Karpas-422 (cell line): Measurements from ENCODE around the gene SH2D3A. TPM values are rescaled to one million over a fixed set of nuclear protein-coding genes. Genes with fewer than 3 reads are reported as not detected.
A peak's percentile ranks its signal among the peaks of the same experiment; 100 is the strongest.
"Not testable (repeated sequence)": the region's sequence is repeated elsewhere in the genome, so short reads cannot be mapped to it uniquely, and the experiment has no call there.

Source experiments
- DNase-seq: peaks from one replicate; pipeline ENCODE4 v3.0.0-alpha.2; 2015
- H2AFZ ChIP-seq: fragments of 200-600 bp; sonication (generic); 2 replicates; pipeline ENCODE4 v1.6.1; 2014; ENCODE audit warnings: antibody characterized with exemption, low read length, mixed read lengths
- H3K27ac ChIP-seq: fragments of 200-600 bp; sonication (generic); 2 replicates; pipeline ENCODE4 v1.5.1; 2014; ENCODE audit warnings: mild to moderate bottlenecking, low read length, moderate library complexity
- H3K27me3 ChIP-seq: fragments of 200-600 bp; sonication (generic); 2 replicates; pipeline ENCODE4 v1.6.1; 2014; ENCODE audit warnings: low read length, mixed read lengths
- H3K36me3 ChIP-seq: fragments of 200-600 bp; sonication (generic); 2 replicates; pipeline ENCODE4 v1.6.1; 2014; ENCODE audit warnings: low read length, mixed read lengths; ENCODE audit not compliant: insufficient read depth
- H3K4me1 ChIP-seq: fragments of 200-600 bp; sonication (generic); 2 replicates; pipeline ENCODE4 v1.6.1; 2014; ENCODE audit warnings: mild to moderate bottlenecking, low read length, mixed read lengths
- H3K4me2 ChIP-seq: fragments of 200-600 bp; sonication (generic); 2 replicates; pipeline ENCODE4 v1.6.1; 2014; ENCODE audit warnings: low read length, low read depth, mild to moderate bottlenecking; ENCODE audit not compliant: poor library complexity, severe bottlenecking
- H3K4me3 ChIP-seq: fragments of 200-600 bp; sonication (generic); 2 replicates; pipeline ENCODE4 v1.5.1; 2014; ENCODE audit warnings: mild to moderate bottlenecking, antibody characterized with exemption, low read length, mixed read lengths
- H3K79me2 ChIP-seq: fragments of 200-600 bp; sonication (generic); 2 replicates; pipeline ENCODE4 v1.6.1; 2014; ENCODE audit warnings: mild to moderate bottlenecking, low read length, mixed read lengths
- H3K9ac ChIP-seq: fragments of 200-600 bp; sonication (generic); 2 replicates; pipeline ENCODE4 v1.6.0; 2014; ENCODE audit warnings: low read length
- H3K9me2 ChIP-seq: fragments of 200-600 bp; sonication (generic), shearing (Covaris generic); replicated peaks from 2 replicates; pipeline ENCODE4 v1.6.0; 2014; ENCODE audit warnings: mild to moderate bottlenecking, low read length, moderate library complexity; ENCODE audit not compliant: insufficient read depth
- H3K9me3 ChIP-seq: fragments of 300-700, 200-600 bp; sonication (generic); 2 replicates; pipeline ENCODE4 v1.6.1; 2014; ENCODE audit warnings: low read length, mixed read lengths
- H4K20me1 ChIP-seq: fragments of 200-600 bp; sonication (generic); 2 replicates; pipeline ENCODE4 v1.6.1; 2014; ENCODE audit warnings: mild to moderate bottlenecking, antibody characterized with exemption, low read length, low read depth; ENCODE audit not compliant: insufficient read depth
- total RNA-seq: library from RNA; depleted of rRNA; stranded (reverse); fragments of >200 nt; shearing (Covaris generic); gene quantifications from 2 replicates; pipeline ENCODE4 v1.2.3, GENCODE V29; 2014; ENCODE audit warnings: low replicate concordance

The SH2D3A gene
- total RNA-seq, 1 experiment from 2014 or later = 3.3 TPM

DNA sequence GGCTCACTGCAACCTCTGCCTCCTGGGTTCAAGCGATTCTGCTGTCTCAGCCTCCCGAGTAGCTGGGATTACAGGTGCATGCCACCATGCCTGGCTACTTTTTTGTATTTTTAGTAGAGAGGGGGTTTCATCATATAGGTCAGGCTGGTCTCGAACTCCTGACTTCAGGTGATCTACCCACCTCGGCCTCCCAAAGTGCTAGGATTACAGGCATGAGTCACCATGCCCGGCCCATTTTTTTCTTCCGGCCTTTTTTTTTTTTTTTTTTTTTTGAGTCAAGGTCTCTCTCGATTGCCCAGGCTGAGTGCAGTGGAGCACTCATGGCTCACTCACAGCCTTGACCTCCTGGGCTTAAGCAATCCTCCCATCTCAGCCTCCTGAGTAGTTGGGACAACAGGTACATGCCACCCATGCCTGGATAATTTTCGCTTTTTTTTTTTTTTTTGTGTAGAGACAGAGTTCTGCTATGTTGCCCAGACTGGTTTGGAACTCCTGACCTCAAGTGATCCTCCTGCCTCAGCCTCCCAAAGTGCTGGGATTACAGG lies 4.9 kb downstream of the SH2D3A start:
- H3K9me3 ChIP-seq, H3K79me2 ChIP-seq, H3K9me2 ChIP-seq, H3K4me3 ChIP-seq, H3K4me2 ChIP-seq, H4K20me1 ChIP-seq, H3K27me3 ChIP-seq, DNase-seq, H3K27ac ChIP-seq, H3K9ac ChIP-seq, H2AFZ ChIP-seq, H3K36me3 ChIP-seq: not testable (repeated sequence)
- H3K4me1 ChIP-seq = peaks cover 17% of the 10 kb centered on the region

DNA sequence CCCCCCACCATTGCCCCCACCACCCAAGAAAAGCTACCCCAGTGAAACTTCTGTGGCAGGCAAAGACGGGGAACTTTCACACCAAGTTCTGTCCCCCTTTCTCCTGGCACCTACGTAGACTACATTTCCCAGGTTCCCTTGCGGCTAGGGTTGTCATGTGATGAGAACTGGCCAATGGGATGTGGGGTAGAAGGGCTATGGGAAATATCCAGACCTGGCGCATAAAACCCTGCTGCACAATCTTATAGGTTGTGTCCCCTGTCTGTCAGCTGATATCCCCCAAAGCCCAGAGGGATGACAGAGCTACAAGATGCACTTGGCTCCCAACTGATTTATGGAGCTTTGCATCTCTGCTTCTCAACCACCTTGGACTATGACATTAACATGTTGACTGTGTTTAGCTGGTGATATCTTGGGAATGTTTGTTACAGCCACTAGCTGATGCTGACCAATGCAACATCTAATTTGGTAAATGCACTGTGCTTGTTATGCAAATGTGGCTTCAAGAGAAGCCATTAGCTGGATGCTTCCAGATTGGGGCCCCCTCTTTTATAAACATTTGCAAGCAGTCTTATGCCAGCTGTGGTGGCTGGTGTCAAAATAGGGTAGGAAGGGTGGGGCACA lies 6.1 kb downstream of the SH2D3A start:
- no peaks in the 10 kb centered on the region for H3K36me3 ChIP-seq
- no peaks in the 10 kb centered on the region for H3K79me2 ChIP-seq
- no peak overlapping the region for H3K9ac ChIP-seq
- H3K9me2 ChIP-seq = no peaks in the 10 kb centered on the region
- no peak overlapping the region for H3K4me2 ChIP-seq
- H3K4me1 ChIP-seq = peaks cover 6% of the 10 kb centered on the region
- H4K20me1 ChIP-seq = no peaks in the 10 kb centered on the region
- peak overlapping the region; percentile 10; the same call in 1 of the 2 replicates for H2AFZ ChIP-seq
- no peak overlapping the region for H3K4me3 ChIP-seq
- peak; percentile 87 for DNase-seq
- no peaks in the 10 kb centered on the region for H3K9me3 ChIP-seq
- H3K27me3 ChIP-seq = no peaks in the 10 kb centered on the region
- H3K27ac ChIP-seq = no peak overlapping the region

DNA sequence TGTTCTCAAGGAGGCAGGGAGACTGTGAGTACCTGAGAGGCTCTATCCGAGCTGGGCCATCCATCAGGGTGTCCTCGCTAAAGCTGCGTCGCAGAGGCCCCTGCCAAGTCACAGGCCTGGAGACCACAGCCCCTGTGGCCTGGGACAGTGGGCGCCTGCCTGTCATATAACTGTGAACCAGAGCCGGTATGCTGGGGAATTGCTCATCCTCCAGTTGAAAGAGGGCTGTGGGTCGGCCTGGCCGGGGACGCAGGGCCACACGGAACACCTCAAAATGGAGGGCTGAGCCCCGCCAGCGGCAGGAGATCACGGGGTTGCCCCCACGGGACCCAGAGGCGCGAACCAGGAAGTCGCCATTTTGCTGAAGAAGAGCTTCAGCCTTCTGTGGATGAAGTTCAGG lies 6.6 kb downstream of the SH2D3A start:
- Histone ChIP-seq H3K79me2 (no peaks in the 10 kb centered on the region), H3K36me3 (no peaks in the 10 kb centered on the region), H3K4me1 (0 out of 2 replicates have a peak, but pooled peaks cover under 1% of the 10 kb centered on the region), H3K27ac (no peak overlapping the region), H3K9me3 (no peaks in the 10 kb centered on the region), H3K4me2 (no peak overlapping the region), H3K27me3 (no peaks in the 10 kb centered on the region), H4K20me1 (no peaks in the 10 kb centered on the region), H3K9me2 (no peaks in the 10 kb centered on the region), H3K9ac (no peak overlapping the region), H2AFZ (peak overlapping the region; percentile 10; the same call in 1 of the 2 replicates), H3K4me3 (no peak overlapping the region)
- no peak for DNase-seq

DNA sequence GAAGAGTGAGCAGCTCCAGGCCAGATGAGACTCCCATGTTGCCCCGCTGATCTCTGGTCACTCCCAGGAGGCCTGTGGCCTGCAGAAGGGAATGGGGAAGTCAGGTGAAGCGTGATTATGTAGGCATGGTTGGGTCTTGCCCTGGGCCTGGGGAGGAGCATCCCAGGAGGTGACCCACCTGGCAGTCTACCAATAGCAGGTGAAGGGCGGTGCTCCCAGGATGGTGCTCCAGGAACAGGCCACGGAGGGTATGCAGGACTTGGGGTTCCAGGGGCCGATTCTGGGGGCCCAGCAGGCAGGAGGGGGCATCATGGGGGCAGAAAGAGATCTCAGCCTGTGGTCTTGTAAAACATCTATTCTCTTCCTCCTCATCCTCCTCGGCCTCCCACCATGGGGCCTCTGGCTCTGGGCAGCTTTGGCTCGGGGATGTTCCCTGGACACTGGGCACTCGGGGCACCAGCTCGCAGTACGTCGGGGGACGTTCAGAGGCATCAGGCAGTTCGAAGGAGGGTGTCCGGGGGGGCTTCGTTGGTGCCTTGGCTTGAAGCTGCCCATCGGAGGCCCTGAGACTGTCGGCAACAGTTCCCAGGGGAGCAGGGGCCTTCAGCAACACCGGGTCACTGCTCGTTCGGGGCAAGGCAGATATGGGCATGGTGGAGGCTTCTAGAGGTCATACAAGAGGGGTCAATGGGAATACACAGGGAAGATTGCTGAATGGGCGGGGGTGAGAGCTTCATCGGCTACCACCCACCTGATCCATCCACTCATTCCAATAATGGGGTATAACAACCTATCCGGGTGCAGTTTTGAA lies 12.4 kb downstream of the SH2D3A start:
- no peaks in the 10 kb centered on the region for H3K79me2 ChIP-seq
- H3K9me2 ChIP-seq = no peaks in the 10 kb centered on the region
- H3K4me1 ChIP-seq = peaks cover 6% of the 10 kb centered on the region
- H3K4me2 ChIP-seq = no peak overlapping the region
- no peak overlapping the region for H3K27ac ChIP-seq
- no peak overlapping the region for H3K4me3 ChIP-seq
- H2AFZ ChIP-seq = no peak overlapping the region
- no peaks in the 10 kb centered on the region for H3K36me3 ChIP-seq
- no peaks in the 10 kb centered on the region for H4K20me1 ChIP-seq
- H3K27me3 ChIP-seq = no peaks in the 10 kb centered on the region
- no peak for DNase-seq
- H3K9ac ChIP-seq = no peak overlapping the region
- H3K9me3 ChIP-seq = no peaks in the 10 kb centered on the region

DNA sequence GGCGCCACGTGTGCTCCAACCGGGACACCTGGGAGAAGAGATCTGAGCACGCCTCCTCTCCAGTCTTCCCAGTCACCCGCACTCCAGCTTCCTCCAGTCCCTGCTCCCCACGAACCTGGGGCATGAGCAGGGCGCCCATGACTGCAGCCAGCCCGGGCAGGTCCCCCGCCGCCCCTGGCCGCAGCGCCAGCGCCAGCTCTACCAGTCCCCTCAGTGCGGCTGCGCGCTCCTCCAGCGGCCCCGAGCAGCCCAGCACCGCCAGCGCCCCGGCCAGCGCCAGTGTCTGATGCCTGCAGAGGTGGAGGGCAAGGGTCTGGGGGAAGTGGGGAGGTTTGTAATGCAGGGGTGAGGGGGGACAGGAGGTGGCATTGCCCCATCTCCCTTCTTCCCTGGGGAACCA lies 13.1 kb downstream of the SH2D3A start:
- Histone ChIP-seq H3K36me3 (no peaks in the 10 kb centered on the region), H3K4me2 (no peak overlapping the region)

DNA sequence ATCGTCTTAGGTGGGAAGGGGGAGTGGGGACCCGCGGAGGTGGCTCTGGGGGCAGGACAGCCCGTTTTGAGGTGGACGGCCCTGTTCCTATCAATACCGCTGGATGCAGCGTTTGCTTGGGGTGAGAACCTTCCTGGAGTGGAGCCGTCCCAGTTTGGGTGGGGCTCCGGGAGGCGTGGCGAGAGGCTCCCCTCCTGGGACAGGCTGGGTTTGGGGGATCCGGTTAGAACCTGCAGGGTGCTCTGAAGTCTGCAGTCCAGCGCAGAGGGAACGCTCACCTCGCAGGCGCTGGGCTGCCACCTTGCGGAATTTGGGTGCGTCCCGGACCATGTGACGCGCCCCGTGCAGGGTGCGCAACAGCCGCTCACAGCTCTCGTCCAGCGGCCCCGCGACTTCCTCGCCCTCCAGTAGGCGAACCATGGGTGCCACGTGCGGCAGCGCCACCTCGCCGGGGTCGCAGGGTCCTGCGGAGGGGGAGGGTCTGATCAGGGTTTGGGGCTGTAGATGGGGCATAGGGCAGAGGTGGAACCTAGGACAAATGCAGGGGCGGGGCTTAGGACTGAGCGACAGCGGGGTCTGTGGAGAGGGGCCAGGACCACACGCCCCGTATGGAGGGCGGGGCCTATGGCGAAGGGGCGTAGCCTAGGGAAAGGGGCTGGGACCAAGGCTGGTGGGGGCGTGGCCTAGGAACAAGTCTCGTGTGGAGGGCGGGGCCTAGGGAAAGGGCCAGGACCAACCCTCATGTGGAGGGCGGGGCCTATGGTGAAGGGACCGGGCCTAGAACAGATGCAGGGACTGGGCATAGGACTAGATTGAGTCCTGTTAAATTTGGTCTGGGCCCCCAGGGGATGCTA lies 13.8 kb downstream of the SH2D3A start:
- H3K79me2 ChIP-seq = no peaks in the 10 kb centered on the region
- H3K36me3 ChIP-seq = no peaks in the 10 kb centered on the region
- H3K27ac ChIP-seq = 0 out of 2 replicates have a peak overlapping the region, but pooled peaks have one; percentile 17
- peak overlapping the region; percentile 56 for H3K9ac ChIP-seq
- peak; percentile 98 for DNase-seq
- peak overlapping the region; percentile 68 for H3K4me2 ChIP-seq
- peaks cover 6% of the 10 kb centered on the region for H3K4me1 ChIP-seq
- no peaks in the 10 kb centered on the region for H3K27me3 ChIP-seq
- H3K9me3 ChIP-seq = no peaks in the 10 kb centered on the region
- no peaks in the 10 kb centered on the region for H3K9me2 ChIP-seq
- H3K4me3 ChIP-seq = peak overlapping the region; percentile 50; the same call in 1 of the 2 replicates
- peak overlapping the region; percentile 61; the same call in 1 of the 2 replicates for H2AFZ ChIP-seq
- no peaks in the 10 kb centered on the region for H4K20me1 ChIP-seq

More for the DNA sequence above, 13.1 kb downstream of the SH2D3A start:
- peaks cover 6% of the 10 kb centered on the region for H3K4me1 ChIP-seq
- no peak for DNase-seq
- H3K27ac ChIP-seq = no peak overlapping the region
- H3K9me3 ChIP-seq = no peaks in the 10 kb centered on the region
- H3K9ac ChIP-seq = no peak overlapping the region
- H3K9me2 ChIP-seq = no peaks in the 10 kb centered on the region
- no peaks in the 10 kb centered on the region for H3K27me3 ChIP-seq
- H3K79me2 ChIP-seq = no peaks in the 10 kb centered on the region
- H3K4me3 ChIP-seq = no peak overlapping the region
- H4K20me1 ChIP-seq = no peaks in the 10 kb centered on the region
- no peak overlapping the region for H2AFZ ChIP-seq

DNA sequence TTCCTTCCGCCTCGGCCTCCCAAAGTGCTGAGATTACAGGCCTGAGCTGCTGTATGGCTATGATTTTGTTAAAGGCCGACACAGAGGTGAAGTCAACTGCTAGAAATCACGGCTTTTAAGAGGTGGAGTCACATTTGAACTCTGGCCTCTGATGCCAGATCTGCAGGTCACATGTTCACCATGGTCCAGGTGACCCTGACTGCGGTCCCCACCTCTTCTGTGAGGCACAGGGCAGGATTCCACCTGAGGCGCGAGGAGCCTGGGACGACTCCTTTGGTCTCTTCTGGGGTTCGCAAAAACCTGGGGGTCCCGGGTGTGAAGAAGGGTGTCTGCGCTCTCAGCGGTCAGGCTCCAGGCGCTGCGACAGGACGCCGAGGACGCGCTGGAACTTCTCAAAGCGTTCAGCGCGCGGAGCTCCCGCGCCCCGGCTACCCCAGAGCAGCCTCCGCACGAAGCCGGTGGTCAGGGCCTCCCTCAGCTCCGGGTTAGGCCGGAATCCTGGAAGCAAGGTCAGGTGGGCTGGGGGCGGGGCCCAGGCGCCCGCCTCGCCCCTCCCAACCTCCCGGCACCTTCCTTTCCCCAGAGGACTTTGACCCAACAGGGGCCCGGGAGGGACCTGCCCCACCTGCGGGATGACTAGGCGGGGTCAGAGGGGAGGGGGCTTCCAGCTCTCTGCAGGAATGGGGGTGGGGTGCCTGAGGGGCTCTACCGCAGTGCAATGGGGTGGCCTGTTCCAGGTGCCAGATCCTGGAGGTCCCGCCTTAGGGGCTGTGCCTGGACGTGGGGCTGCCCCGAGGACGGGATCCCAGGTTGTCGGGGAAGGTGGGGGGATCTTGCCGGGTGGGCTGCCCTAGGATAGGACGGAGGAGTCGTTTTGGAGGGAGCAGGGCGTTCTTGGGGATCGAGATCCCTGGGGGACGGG lies 14.7 kb downstream of the SH2D3A start:
- peak overlapping the region; percentile 56 for H3K9ac ChIP-seq
- no peaks in the 10 kb centered on the region for H4K20me1 ChIP-seq
- H3K79me2 ChIP-seq = no peaks in the 10 kb centered on the region
- 0 out of 2 replicates have a peak overlapping the region, but pooled peaks have one; percentile 17 for H3K27ac ChIP-seq
- no peaks in the 10 kb centered on the region for H3K36me3 ChIP-seq
- no peak for DNase-seq
- H3K4me3 ChIP-seq = peak overlapping the region; percentile 50; the same call in 1 of the 2 replicates
- peaks cover 6% of the 10 kb centered on the region for H3K4me1 ChIP-seq
- H3K4me2 ChIP-seq = peak overlapping the region; percentile 68
- H3K9me2 ChIP-seq = no peaks in the 10 kb centered on the region
- no peaks in the 10 kb centered on the region for H3K27me3 ChIP-seq
- H3K9me3 ChIP-seq = no peaks in the 10 kb centered on the region
- H2AFZ ChIP-seq = peak overlapping the region; percentile 61; the same call in 1 of the 2 replicates
